ENCODE measurements around the gene HNF1B. TPM values are rescaled to one million over a fixed set of nuclear protein-coding genes. Genes with fewer than 3 reads are reported as not detected.

The HNF1B gene
- total RNA-seq, 1 donor from 2014 or later: 4.6 TPM

GRCh38 chr17:37667039-37667438 lies 77.8 kb downstream of the HNF1B start:
- Mint-ChIP-seq H3K4me3 (ENCODE audit: low read depth) (no peak overlapping the region), H3K27ac (no peak overlapping the region), H3K9me3 (no peaks in the 10 kb centered on the region), H3K4me1 (ENCODE audit: low read depth) (no peaks in the 10 kb centered on the region), H3K27me3 (ENCODE audit: low read depth) (peaks cover 5% of the 10 kb centered on the region), H3K36me3 (ENCODE audit: low read depth) (no peaks in the 10 kb centered on the region)
- intact Hi-C loops (cut with micrococcal nuclease): no loop called here
- DNase-seq (ENCODE audit: low spot score): no peak

- no peak for DNase-seq (ENCODE audit: low spot score)
- Mint-ChIP-seq H3K27ac (no peak overlapping the region), H3K27me3 (ENCODE audit: low read depth) (peaks cover 15% of the 10 kb centered on the region), H3K4me3 (ENCODE audit: low read depth) (no peak overlapping the region), H3K4me1 (ENCODE audit: low read depth) (no peaks in the 10 kb centered on the region), H3K9me3 (no peaks in the 10 kb centered on the region), H3K36me3 (ENCODE audit: low read depth) (no peaks in the 10 kb centered on the region)
- intact Hi-C loops (cut with micrococcal nuclease): no loop called here
Observed at GRCh38 chr17:37664214-37664613, 80.6 kb downstream of the HNF1B start.

- no peak for DNase-seq (ENCODE audit: low spot score)
- H3K27me3 Mint-ChIP-seq (ENCODE audit: low read depth): peaks cover 17% of the 10 kb centered on the region
- no peaks in the 10 kb centered on the region for H3K9me3 Mint-ChIP-seq
- H3K4me1 Mint-ChIP-seq (ENCODE audit: low read depth): no peaks in the 10 kb centered on the region
- H3K36me3 Mint-ChIP-seq (ENCODE audit: low read depth): no peaks in the 10 kb centered on the region
- H3K4me3 Mint-ChIP-seq (ENCODE audit: low read depth): no peak overlapping the region
- H3K27ac Mint-ChIP-seq: no peak overlapping the region
- intact Hi-C loops (cut with micrococcal nuclease): no loop called here
Observed at GRCh38 chr17:37662353-37662752, 82.5 kb downstream of the HNF1B start.

- H3K36me3 Mint-ChIP-seq (ENCODE audit: low read depth): no peaks in the 10 kb centered on the region
- intact Hi-C loops (cut with micrococcal nuclease): no loop called here
Observed at GRCh38 chr17:37661400-37662014, 83.4 kb downstream of the HNF1B start.

GRCh38 chr17:37659925-37660324 lies 84.9 kb downstream of the HNF1B start:
- no peak overlapping the region for H3K27ac Mint-ChIP-seq
- H3K4me1 Mint-ChIP-seq (ENCODE audit: low read depth): no peaks in the 10 kb centered on the region
- intact Hi-C loops (cut with micrococcal nuclease): no loop called here
- no peaks in the 10 kb centered on the region for H3K9me3 Mint-ChIP-seq
- H3K36me3 Mint-ChIP-seq (ENCODE audit: low read depth): no peaks in the 10 kb centered on the region
- DNase-seq (ENCODE audit: low spot score): no peak
- H3K27me3 Mint-ChIP-seq (ENCODE audit: low read depth): peaks cover 14% of the 10 kb centered on the region
- no peak overlapping the region for H3K4me3 Mint-ChIP-seq (ENCODE audit: low read depth)

More at GRCh38 chr17:37661400-37662014, 83.4 kb downstream of the HNF1B start:
- Mint-ChIP-seq H3K27me3 (ENCODE audit: low read depth) (peaks cover 17% of the 10 kb centered on the region), H3K4me1 (ENCODE audit: low read depth) (no peaks in the 10 kb centered on the region), H3K4me3 (ENCODE audit: low read depth) (no peak overlapping the region), H3K27ac (no peak overlapping the region), H3K9me3 (no peaks in the 10 kb centered on the region)
- DNase-seq (ENCODE audit: low spot score): no peak

GRCh38 chr17:37657202-37657601 lies 87.7 kb downstream of the HNF1B start:
- peaks cover 4% of the 10 kb centered on the region for H3K4me1 Mint-ChIP-seq (ENCODE audit: low read depth)
- no peak overlapping the region for H3K27ac Mint-ChIP-seq
- DNase-seq (ENCODE audit: low spot score): no peak
- H3K27me3 Mint-ChIP-seq (ENCODE audit: low read depth): peaks cover 20% of the 10 kb centered on the region
- no peak overlapping the region for H3K4me3 Mint-ChIP-seq (ENCODE audit: low read depth)
- intact Hi-C loops (cut with micrococcal nuclease): no loop called here
- no peaks in the 10 kb centered on the region for H3K36me3 Mint-ChIP-seq (ENCODE audit: low read depth)
- H3K9me3 Mint-ChIP-seq: no peaks in the 10 kb centered on the region

- no peaks in the 10 kb centered on the region for H3K9me3 Mint-ChIP-seq
- H3K4me1 Mint-ChIP-seq (ENCODE audit: low read depth): peaks cover 12% of the 10 kb centered on the region
- peaks cover 41% of the 10 kb centered on the region for H3K27me3 Mint-ChIP-seq (ENCODE audit: low read depth)
- no peaks in the 10 kb centered on the region for H3K36me3 Mint-ChIP-seq (ENCODE audit: low read depth)
- no peak for DNase-seq (ENCODE audit: low spot score)
- no peak overlapping the region for H3K4me3 Mint-ChIP-seq (ENCODE audit: low read depth)
- no peak overlapping the region for H3K27ac Mint-ChIP-seq
- intact Hi-C loops (cut with micrococcal nuclease): no loop called here
Observed at GRCh38 chr17:37651849-37652248, 93.0 kb downstream of the HNF1B start.

GRCh38 chr17:37650419-37651003 lies 94.3 kb downstream of the HNF1B start:
- intact Hi-C loops (cut with micrococcal nuclease): no loop called here
- H3K27me3 Mint-ChIP-seq (ENCODE audit: low read depth): peaks cover 54% of the 10 kb centered on the region
- H3K36me3 Mint-ChIP-seq (ENCODE audit: low read depth): no peaks in the 10 kb centered on the region

GRCh38 chr17:37648555-37648954 lies 96.3 kb downstream of the HNF1B start:
- intact Hi-C loops (cut with micrococcal nuclease): loop anchor here (5.0 kb wide), 1 partner anchor 144 kb away; no protein-coding TSS in a partner anchor
- H3K4me1 Mint-ChIP-seq (ENCODE audit: low read depth): peaks cover 17% of the 10 kb centered on the region
- H3K36me3 Mint-ChIP-seq (ENCODE audit: low read depth): no peaks in the 10 kb centered on the region
- no peak overlapping the region for H3K4me3 Mint-ChIP-seq (ENCODE audit: low read depth)
- peaks cover 68% of the 10 kb centered on the region for H3K27me3 Mint-ChIP-seq (ENCODE audit: low read depth)
- H3K27ac Mint-ChIP-seq: no peak overlapping the region
- no peaks in the 10 kb centered on the region for H3K9me3 Mint-ChIP-seq
- DNase-seq (ENCODE audit: low spot score): no peak

More at GRCh38 chr17:37650419-37651003, 94.3 kb downstream of the HNF1B start:
- no peak overlapping the region for H3K4me3 Mint-ChIP-seq (ENCODE audit: low read depth)
- no peak overlapping the region for H3K27ac Mint-ChIP-seq
- peaks cover 12% of the 10 kb centered on the region for H3K4me1 Mint-ChIP-seq (ENCODE audit: low read depth)
- no peaks in the 10 kb centered on the region for H3K9me3 Mint-ChIP-seq
- DNase-seq (ENCODE audit: low spot score): no peak

GRCh38 chr17:37647856-37648255 lies 97.0 kb downstream of the HNF1B start:
- no peak overlapping the region for H3K27ac Mint-ChIP-seq
- peaks cover 64% of the 10 kb centered on the region for H3K27me3 Mint-ChIP-seq (ENCODE audit: low read depth)
- H3K36me3 Mint-ChIP-seq (ENCODE audit: low read depth): peaks cover 1% of the 10 kb centered on the region
- H3K9me3 Mint-ChIP-seq: no peaks in the 10 kb centered on the region
- H3K4me3 Mint-ChIP-seq (ENCODE audit: low read depth): no peak overlapping the region
- intact Hi-C loops (cut with micrococcal nuclease): loop anchor here (5.0 kb wide), 1 partner anchor 144 kb away; no protein-coding TSS in a partner anchor
- no peak for DNase-seq (ENCODE audit: low spot score)
- H3K4me1 Mint-ChIP-seq (ENCODE audit: low read depth): peaks cover 13% of the 10 kb centered on the region

- Mint-ChIP-seq H3K36me3 (ENCODE audit: low read depth) (peaks cover 33% of the 10 kb centered on the region), H3K9me3 (no peaks in the 10 kb centered on the region), H3K4me1 (ENCODE audit: low read depth) (peaks cover 28% of the 10 kb centered on the region), H3K27me3 (ENCODE audit: low read depth) (peaks cover 47% of the 10 kb centered on the region), H3K27ac (no peak overlapping the region), H3K4me3 (ENCODE audit: low read depth) (peak overlapping the region; percentile 93)
- no peak for DNase-seq (ENCODE audit: low spot score)
- intact Hi-C loops (cut with micrococcal nuclease): loop anchor here (1.0 kb wide), 1 partner anchor 35 kb away; the partner anchor contains the start of gene SYNRG
Observed at GRCh38 chr17:37643869-37644268, 101.0 kb downstream of the HNF1B start.

GRCh38 chr17:37643118-37643766 lies 101.6 kb downstream of the HNF1B start, which contains the start of gene DDX52:
Gene DDX52 (minus strand): TSS chr17:37643446. CDS start chr17:37643420, 26 bp downstream.
- Mint-ChIP-seq H3K27ac (peak within 1 kb of the TSS; percentile 84), H3K4me1 (ENCODE audit: low read depth) (peaks cover 22% of the 10 kb centered on the region), H3K36me3 (ENCODE audit: low read depth) (peaks cover 37% of the 10 kb centered on the region), H3K9me3 (no peaks in the 10 kb centered on the region), H3K27me3 (ENCODE audit: low read depth) (peaks cover 40% of the 10 kb centered on the region), H3K4me3 (ENCODE audit: low read depth) (peak within 1 kb of the TSS; percentile 93)
- intact Hi-C loops (cut with micrococcal nuclease): loop anchor here (1.0 kb wide), 1 partner anchor 34 kb away; the partner anchor contains the start of gene SYNRG
- DNase-seq (ENCODE audit: low spot score): peak; percentile 84

GRCh38 chr17:37642681-37643080 lies 102.2 kb downstream of the HNF1B start:
- Mint-ChIP-seq H3K27me3 (ENCODE audit: low read depth) (peaks cover 35% of the 10 kb centered on the region), H3K4me3 (ENCODE audit: low read depth) (peak overlapping the region; percentile 93), H3K36me3 (ENCODE audit: low read depth) (peaks cover 43% of the 10 kb centered on the region), H3K4me1 (ENCODE audit: low read depth) (peaks cover 22% of the 10 kb centered on the region), H3K9me3 (no peaks in the 10 kb centered on the region), H3K27ac (peak overlapping the region; percentile 84)
- intact Hi-C loops (cut with micrococcal nuclease): loop anchor here (1.0 kb wide), 1 partner anchor 33 kb away; the partner anchor contains the start of gene SYNRG
- DNase-seq (ENCODE audit: low spot score): no peak
